Esophagus (tissue), 2 donors: ENCODE measurements around the gene IFI30. TPM values are rescaled to one million over a fixed set of nuclear protein-coding genes. Genes with fewer than 3 reads are reported as not detected.

ENCODE experiments used
- H3K27ac ChIP-seq, 2 donors: one replicate each; pipeline ENCODE4 v1.5.1; 2013; ENCODE audit warnings: low read depth in 2 of 2, mild to moderate bottlenecking in 2 of 2, inconsistent platforms in 1 of 2, low read length in 1 of 2, moderate library complexity in 1 of 2
- H3K27me3 ChIP-seq, 2 donors: one replicate each; pipeline ENCODE4 v1.6.1; 2013; ENCODE audit warnings: low read length in 2 of 2, control low read depth in 1 of 2, mild to moderate bottlenecking in 1 of 2; ENCODE audit not compliant: insufficient read depth in 2 of 2, control insufficient read depth in 1 of 2
- H3K36me3 ChIP-seq, 2 donors: one replicate each; pipeline ENCODE4 v1.6.1; 2013; ENCODE audit warnings: low read length in 1 of 2; ENCODE audit not compliant: control insufficient read depth in 2 of 2, insufficient read depth in 2 of 2
- H3K4me1 ChIP-seq, 2 donors: one replicate each; pipeline ENCODE4 v1.6.1; 2013; ENCODE audit warnings: low read length in 1 of 2; ENCODE audit not compliant: control insufficient read depth in 2 of 2, insufficient read depth in 2 of 2
- H3K4me3 ChIP-seq, 2 donors: one replicate each; pipeline ENCODE4 v1.5.1; 2013; ENCODE audit warnings: low read length in 2 of 2, mild to moderate bottlenecking in 2 of 2, low read depth in 1 of 2, moderate library complexity in 1 of 2
- H3K9me3 ChIP-seq, 2 donors: one replicate each; pipeline ENCODE4 v1.6.1; 2013; ENCODE audit warnings: mild to moderate bottlenecking in 2 of 2, low read depth in 1 of 2, low read length in 1 of 2, moderate library complexity in 1 of 2; ENCODE audit not compliant: control insufficient read depth in 2 of 2, insufficient read depth in 1 of 2
- WGBS, 2 donors: extraction: QIAGEN DNeasy Blood & Tissue Kit; methylation state at CpG; one replicate each; pipeline ENCODE4 v1.1.7; 2013; 5-methylcytosine and 5-hydroxymethylcytosine counted together
- polyA plus RNA-seq, 2 donors: library from polyadenylated mRNA; stranded (reverse); fragments of 200-250 nt; gene quantifications; one replicate each; pipeline ENCODE4 v1.2.3, GENCODE V29; 2013
- donor health status: healthy with polysubstance abuse.
- donor health status: Bipolar disorder and iron deficiency.

Gene IFI30
- 10 to 100 TPM in 1 of 2 donors, 1 to 10 TPM in 1; 9.9 to 29.3 TPM for polyA plus RNA-seq

- H3K4me1 ChIP-seq, result peaks cover 3 to 4% of the 10 kb centered on the region in 2 donors
- H3K9me3 ChIP-seq, result no peaks in the 10 kb centered on the region
- peaks cover 0 to 7% of the 10 kb centered on the region in 2 donors for H3K36me3 ChIP-seq
- peak within 1 kb of the TSS; percentile 40 to 66 for H3K27ac ChIP-seq
- no peaks in the 10 kb centered on the region for H3K27me3 ChIP-seq
- WGBS, 2 donors, result 0 to 1% methylated on average over 38 to 47 of the region's 47 CpGs
- H3K4me3 ChIP-seq, result peak within 1 kb of the TSS; percentile 51 to 59
These were observed at the start of gene IFI30 for GRCh38 chr19:18173572-18174288. Gene IFI30 (plus strand): TSS chr19:18173813. CDS start chr19:18173842, 29 bp downstream.

GRCh38 chr19:18123819-18124218, 49.8 kb upstream of the IFI30 start:
- WGBS, 2 donors, result 82 to 85% methylated on average over 26 of the region's 26 CpGs
- peaks cover 4 to 14% of the 10 kb centered on the region in 2 donors for H3K36me3 ChIP-seq

GRCh38 chr19:18126097-18126496, 47.5 kb upstream of the IFI30 start:
- H3K4me3 ChIP-seq, result no peak overlapping the region
- H3K36me3 ChIP-seq, result peaks cover 4 to 21% of the 10 kb centered on the region in 2 donors
- H3K27ac ChIP-seq, result no peak overlapping the region
- no peaks in the 10 kb centered on the region for H3K4me1 ChIP-seq
- H3K9me3 ChIP-seq, result no peaks in the 10 kb centered on the region
- no peaks in the 10 kb centered on the region for H3K27me3 ChIP-seq
- 76 to 83% methylated on average over 2 of the region's 2 CpGs for WGBS, 2 donors

More at GRCh38 chr19:18123819-18124218, 49.8 kb upstream of the IFI30 start:
- no peaks in the 10 kb centered on the region for H3K9me3 ChIP-seq
- no peaks in the 10 kb centered on the region for H3K4me1 ChIP-seq
- H3K27ac ChIP-seq, result no peak overlapping the region
- no peaks in the 10 kb centered on the region for H3K27me3 ChIP-seq
- H3K4me3 ChIP-seq, result no peak overlapping the region

GRCh38 chr19:18128044-18128443, 45.6 kb upstream of the IFI30 start:
- H3K4me1 ChIP-seq, result no peaks in the 10 kb centered on the region
- peaks cover 4 to 14% of the 10 kb centered on the region in 2 donors for H3K36me3 ChIP-seq
- no peak overlapping the region for H3K4me3 ChIP-seq
- no peaks in the 10 kb centered on the region for H3K9me3 ChIP-seq
- WGBS, 2 donors, result 78 to 81% methylated on average over 3 of the region's 3 CpGs
- no peak overlapping the region for H3K27ac ChIP-seq
- no peaks in the 10 kb centered on the region for H3K27me3 ChIP-seq

- WGBS, 2 donors, result 96 to 97% methylated on average over 12 of the region's 12 CpGs
- peaks cover 4 to 14% of the 10 kb centered on the region in 2 donors for H3K36me3 ChIP-seq
- H3K4me1 ChIP-seq, result no peaks in the 10 kb centered on the region
- no peaks in the 10 kb centered on the region for H3K9me3 ChIP-seq
- H3K27ac ChIP-seq, result no peak overlapping the region
- no peaks in the 10 kb centered on the region for H3K27me3 ChIP-seq
- no peak overlapping the region for H3K4me3 ChIP-seq
These were observed 44.8 kb upstream of the IFI30 start for GRCh38 chr19:18128805-18129204.

GRCh38 chr19:18130523-18131242, 42.9 kb upstream of the IFI30 start:
- Histone ChIP-seq H3K9me3 (no peaks in the 10 kb centered on the region), H3K27me3 (no peaks in the 10 kb centered on the region), H3K27ac (no peak overlapping the region), H3K36me3 (peaks cover 4 to 20% of the 10 kb centered on the region in 2 donors), H3K4me3 (no peak overlapping the region), H3K4me1 (no peaks in the 10 kb centered on the region)
- WGBS, 2 donors, result 93 to 94% methylated on average over 21 of the region's 21 CpGs

- Histone ChIP-seq H3K27ac (no peak overlapping the region), H3K4me3 (no peak overlapping the region), H3K27me3 (no peaks in the 10 kb centered on the region), H3K9me3 (no peaks in the 10 kb centered on the region), H3K36me3 (peaks cover 4 to 24% of the 10 kb centered on the region in 2 donors), H3K4me1 (no peaks in the 10 kb centered on the region)
- 85 to 86% methylated on average over 31 of the region's 31 CpGs for WGBS, 2 donors
These were observed 41.6 kb upstream of the IFI30 start for GRCh38 chr19:18131841-18132596.

- 82 to 92% methylated on average over 18 of the region's 18 CpGs for WGBS, 2 donors
- Histone ChIP-seq H3K9me3 (no peaks in the 10 kb centered on the region), H3K4me3 (no peak overlapping the region), H3K4me1 (no peaks in the 10 kb centered on the region), H3K27me3 (no peaks in the 10 kb centered on the region), H3K27ac (no peak overlapping the region), H3K36me3 (peaks cover 0 to 23% of the 10 kb centered on the region in 2 donors)
These were observed 37.7 kb upstream of the IFI30 start for GRCh38 chr19:18135712-18136584.

- Histone ChIP-seq H3K27me3 (no peaks in the 10 kb centered on the region), H3K4me1 (no peaks in the 10 kb centered on the region), H3K36me3 (peaks cover 0 to 25% of the 10 kb centered on the region in 2 donors), H3K27ac (no peak overlapping the region), H3K4me3 (no peak overlapping the region), H3K9me3 (no peaks in the 10 kb centered on the region)
- 53 to 63% methylated on average over 11 of the region's 11 CpGs for WGBS, 2 donors
These were observed 36.4 kb upstream of the IFI30 start for GRCh38 chr19:18137242-18137641.
